H1 (cell line): ENCODE measurements around the gene SOX12. TPM values are rescaled to one million over a fixed set of nuclear protein-coding genes. Genes with fewer than 3 reads are reported as not detected.
A peak's percentile ranks its signal among the peaks of the same experiment; 100 is the strongest.

Experiments
- CTCF ChIA-PET: fragments of 300-600 bp; sonication (Branson Sonifier 250); formaldehyde crosslinking; loops from one replicate; lab custom pipeline; 2021; ENCODE audit not compliant: partially characterized antibody; lab: Charles Lee
- POLR2A ChIA-PET: fragments of 300-600 bp; sonication (Branson Sonifier 250); formaldehyde crosslinking; loops from one replicate; lab custom pipeline; 2021; ENCODE audit warnings: inconsistent platforms; ENCODE audit not compliant: partially characterized antibody; lab: Charles Lee
- DNase-seq, 2 experiments: peaks; one replicate each; pipeline versions ENCODE4 v3.0.0 to v3.0.0-alpha.2; 2010 to 2022; ENCODE audit warnings: low spot score in 2 of 2, low read depth in 1 of 2, mixed read lengths in 1 of 2
- FAIRE-seq: peaks from 2 replicates; lab custom pipeline; 2011; peaks lifted over from hg19 to GRCh38; lab: Jason Lieb, UNC
- H2AFZ ChIP-seq: 2 replicates; pipeline ENCODE4 v1.8.1; 2012; ENCODE audit warnings: low read length, inconsistent platforms
- H2AK5ac ChIP-seq: 2 replicates; pipeline ENCODE4 v1.6.1; 2013; ENCODE audit warnings: low read depth, low read length
- H2BK120ac ChIP-seq: replicated peaks from 2 replicates; pipeline ENCODE3; 2013; ENCODE audit warnings: low read depth, low read length, inconsistent platforms
- H2BK12ac ChIP-seq: 2 replicates; pipeline ENCODE4 v1.6.1; 2013; ENCODE audit warnings: low read depth, low read length
- H2BK15ac ChIP-seq: 2 replicates; pipeline ENCODE4 v1.6.1; 2013; ENCODE audit warnings: low read length
- H2BK20ac ChIP-seq: 2 replicates; pipeline ENCODE4 v1.6.1; 2013; ENCODE audit warnings: low read length
- H2BK5ac ChIP-seq: 2 replicates; pipeline ENCODE4 v1.6.1; 2013; ENCODE audit warnings: low read depth, low read length
- H3K14ac ChIP-seq: 2 replicates; pipeline ENCODE4 v1.6.1; 2013; ENCODE audit warnings: inconsistent platforms; ENCODE audit not compliant: insufficient read length
- H3K18ac ChIP-seq: 2 replicates; pipeline ENCODE4 v1.6.1; 2013; ENCODE audit warnings: low read length; ENCODE audit errors: extremely low read depth
- H3K23ac ChIP-seq: 2 replicates; pipeline ENCODE4 v1.6.1; 2013; ENCODE audit warnings: inconsistent platforms; ENCODE audit not compliant: insufficient read length
- H3K23me2 ChIP-seq: 2 replicates; pipeline ENCODE4 v1.6.1; 2013; ENCODE audit warnings: low read depth, low read length
- H3K27ac ChIP-seq: 2 replicates; pipeline ENCODE4 v1.6.1; 2011; ENCODE audit warnings: low read depth, low read length, inconsistent platforms
- H3K27me3 ChIP-seq, 4 experiments: replicated peaks in 1 of 4; 1 replicate in 1 of 4; 2 replicates in 3 of 4; pipeline versions ENCODE4 v1.6.1 to v1.8.1; 2011 to 2013; ENCODE audit warnings: low read length in 3 of 4, mild to moderate bottlenecking in 3 of 4, inconsistent platforms in 2 of 4, mixed read lengths in 2 of 4, moderate library complexity in 1 of 4; ENCODE audit not compliant: control insufficient read depth in 3 of 4, insufficient read depth in 3 of 4; ENCODE audit errors: extremely low read depth in 1 of 4
- H3K36me3 ChIP-seq, 4 experiments: 2 replicates each; pipeline versions ENCODE4 v1.6.1 to v1.8.1; 2011 to 2013; ENCODE audit warnings: mild to moderate bottlenecking in 4 of 4, low read length in 3 of 4, moderate library complexity in 2 of 4, control low read depth in 1 of 4, inconsistent platforms in 1 of 4; ENCODE audit not compliant: insufficient read depth in 4 of 4, control insufficient read depth in 2 of 4
- H3K4ac ChIP-seq: replicated peaks from 2 replicates; pipeline ENCODE3; 2013; ENCODE audit warnings: low read length, low read depth, mixed read lengths, inconsistent platforms; ENCODE audit not compliant: insufficient read length
- H3K4me1 ChIP-seq, 4 experiments: replicated peaks in 1 of 4; 1 replicate in 1 of 4; 2 replicates in 3 of 4; pipeline versions ENCODE4 v1.6.1 to v1.8.1; 2011 to 2013; ENCODE audit warnings: low read length in 3 of 4, inconsistent platforms in 2 of 4, mixed read lengths in 1 of 4; ENCODE audit not compliant: insufficient read depth in 4 of 4, control insufficient read depth in 3 of 4
- H3K4me2 ChIP-seq, 2 experiments: 2 replicates each; pipeline versions ENCODE4 v1.6.1 to v1.8.1; 2011 to 2013; ENCODE audit warnings: low read depth in 2 of 2, low read length in 2 of 2, control low read depth in 1 of 2, inconsistent platforms in 1 of 2, mild to moderate bottlenecking in 1 of 2; ENCODE audit not compliant: insufficient read depth in 1 of 2
- H3K4me3 ChIP-seq, 4 experiments: fragments of 200-600, 300-600 bp in 1 of 4; sonication (generic), shearing (Covaris generic), sonication (Bioruptor Twin) in 1 of 4; 2 replicates each; pipeline versions ENCODE4 v1.5.1 to v1.8.1; 2011 to 2016; ENCODE audit warnings: low read length in 4 of 4, low read depth in 3 of 4, control low read depth in 2 of 4, inconsistent platforms in 2 of 4, mild to moderate bottlenecking in 2 of 4, mixed read lengths in 1 of 4, moderate library complexity in 1 of 4; ENCODE audit not compliant: insufficient read depth in 2 of 4; ENCODE audit errors: extremely low read depth in 1 of 4
- H3K56ac ChIP-seq: replicated peaks from 2 replicates; pipeline ENCODE3; 2013; ENCODE audit warnings: low read depth, mild to moderate bottlenecking, mixed read lengths, low read length, inconsistent platforms; ENCODE audit not compliant: insufficient read length
- H3K79me1 ChIP-seq: 2 replicates; pipeline ENCODE4 v1.6.1; 2013; ENCODE audit warnings: low read depth, low read length, control low read depth
- H3K79me2 ChIP-seq, 2 experiments: 2 replicates each; pipeline versions ENCODE4 v1.6.1 to v1.8.1; 2012 to 2013; ENCODE audit warnings: low read length in 2 of 2, mild to moderate bottlenecking in 2 of 2, inconsistent platforms in 1 of 2; ENCODE audit not compliant: insufficient read depth in 2 of 2, control insufficient read depth in 1 of 2
- H3K9ac ChIP-seq, 4 experiments: replicated peaks in 1 of 4; 1 replicate in 1 of 4; 2 replicates in 3 of 4; pipeline versions ENCODE4 v1.6.1 to v1.8.1; 2011 to 2013; ENCODE audit warnings: low read depth in 3 of 4, low read length in 3 of 4, control low read depth in 2 of 4, mild to moderate bottlenecking in 2 of 4, moderate library complexity in 2 of 4, inconsistent platforms in 1 of 4; ENCODE audit errors: extremely low read depth in 1 of 4
- H3K9me3 ChIP-seq, 2 experiments: 2 replicates each; pipeline versions ENCODE4 v1.6.1 to v1.8.1; 2012 to 2013; ENCODE audit warnings: mild to moderate bottlenecking in 2 of 2, moderate library complexity in 2 of 2, control low read depth in 1 of 2, inconsistent platforms in 1 of 2, low read depth in 1 of 2, low read length in 1 of 2, mixed read lengths in 1 of 2; ENCODE audit not compliant: insufficient read depth in 2 of 2
- H4K20me1 ChIP-seq, 2 experiments: replicated peaks in 1 of 2; 2 replicates each; pipeline versions ENCODE3 to v1.8.1; 2011 to 2013; ENCODE audit warnings: inconsistent platforms in 2 of 2, low read length in 2 of 2, mild to moderate bottlenecking in 1 of 2; ENCODE audit not compliant: insufficient read depth in 2 of 2, control insufficient read depth in 1 of 2
- H4K5ac ChIP-seq: 2 replicates; pipeline ENCODE4 v1.6.1; 2013; ENCODE audit warnings: low read length, low read depth, mixed read lengths, inconsistent platforms; ENCODE audit not compliant: insufficient read length
- H4K8ac ChIP-seq: 2 replicates; pipeline ENCODE4 v1.8.0; 2013; ENCODE audit warnings: mild to moderate bottlenecking, moderate library complexity, low read length, inconsistent platforms; ENCODE audit not compliant: insufficient read depth; ENCODE audit errors: extremely low read depth
- H4K91ac ChIP-seq: replicated peaks from 2 replicates; pipeline ENCODE3; 2013; ENCODE audit warnings: low read length, mixed read lengths, inconsistent platforms; ENCODE audit not compliant: insufficient read length
- CHD1 ChIP-seq: IDR thresholded peaks from 2 replicates; pipeline ENCODE4 v1.6.1; 2012; ENCODE audit warnings: low read depth, low read length, improper control_type of control experiment
- CTBP2 ChIP-seq: IDR thresholded peaks from 2 replicates; pipeline ENCODE4 v1.7.0; 2011; ENCODE audit warnings: borderline replicate concordance, mild to moderate bottlenecking, moderate library complexity, mixed read lengths, low read length; ENCODE audit not compliant: insufficient read depth, insufficient read length
- EGR1 ChIP-seq: IDR thresholded peaks from 2 replicates; pipeline ENCODE4 v1.6.1; 2011; ENCODE audit warnings: low read depth, low read length, borderline replicate concordance
- EP300 ChIP-seq, 2 experiments: IDR thresholded peaks; 1 replicate in 1 of 2; 2 replicates in 1 of 2; pipeline ENCODE4 v1.6.1; 2011 to 2012; ENCODE audit warnings: low read depth in 2 of 2, low read length in 2 of 2, mild to moderate bottlenecking in 2 of 2, borderline replicate concordance in 1 of 2, inconsistent platforms in 1 of 2, moderate library complexity in 1 of 2
- FOSL1 ChIP-seq: IDR thresholded peaks from 2 replicates; pipeline ENCODE4 v1.6.1; 2011; ENCODE audit warnings: mild to moderate bottlenecking, low read depth, low read length, moderate library complexity; ENCODE audit not compliant: insufficient read depth
- GTF2F1 ChIP-seq: IDR thresholded peaks from 2 replicates; pipeline ENCODE4 v1.6.1; 2012; ENCODE audit warnings: low read depth, low read length, improper control_type of control experiment, borderline replicate concordance
- KDM5A ChIP-seq: fragments of 200-600 bp; IDR thresholded peaks from 2 replicates; pipeline ENCODE4 v1.7.1; 2012; ENCODE audit warnings: mild to moderate bottlenecking, low read length, inconsistent platforms, mixed read lengths
- POLR2A ChIP-seq, 2 experiments: IDR thresholded peaks; 1 replicate in 1 of 2; 2 replicates in 1 of 2; pipeline ENCODE4 v1.6.1; 2011; ENCODE audit warnings: low read depth in 2 of 2, low read length in 2 of 2, mild to moderate bottlenecking in 2 of 2; ENCODE audit errors: control extremely low read depth in 1 of 2
- POLR2AphosphoS5 ChIP-seq: IDR thresholded peaks from 2 replicates; pipeline ENCODE4 v1.6.1; 2011; ENCODE audit warnings: low read depth, low read length
- SAP30 ChIP-seq: fragments of 300-600 bp; sonication (generic); IDR thresholded peaks from 2 replicates; pipeline ENCODE4 v1.7.1; 2012; ENCODE audit warnings: low read length, moderate library complexity, mild to moderate bottlenecking, inconsistent platforms; ENCODE audit not compliant: insufficient read depth, insufficient replicate concordance
- WGBS, 2 experiments: shearing (Covaris generic) in 1 of 2; methylation state at CpG; one replicate each; pipeline versions ENCODE4 v1.1.6 to v1.1.7; 2013 to 2015; ENCODE audit warnings: low lambda C conversion rate in 2 of 2, mixed read lengths in 2 of 2, inconsistent platforms in 1 of 2, low coverage in 1 of 2, missing lambda C conversion rate in 1 of 2; ENCODE audit not compliant: insufficient replicate concordance in 2 of 2, insufficient coverage in 1 of 2, insufficient read length in 1 of 2; ENCODE audit errors: extremely low coverage in 1 of 2, missing lambda C conversion rate in 1 of 2; 5-methylcytosine and 5-hydroxymethylcytosine counted together
- polyA plus RNA-seq, 7 experiments: library from polyadenylated mRNA; depleted of rRNA in 3 of 7; stranded (reverse) in 5 of 7; unstranded in 2 of 7; fragments of >200 nt in 5 of 7; fragments of 200-250 nt in 2 of 7; gene quantifications; 1 replicate in 5 of 7; 2 replicates in 1 of 7; 4 replicates in 1 of 7; pipeline versions ENCODE4 v1.2.1 to v1.2.3, GENCODE V29; 2011 to 2013; ENCODE audit warnings: missing spikeins in 2 of 7, mixed read lengths in 2 of 7
- total RNA-seq: library from RNA; stranded (reverse); fragmentation: NEBNext Ultra II Directional; extraction: Animal tissue kit (Norgen Biotek cat#: 25700); gene quantifications from 2 replicates; pipeline ENCODE4 v1.2.1, GENCODE V29; 2021

Gene SOX12
- total and polyA plus RNA-seq, 2 of the 8 experiments (the other 6 are each of a cell fraction or from before 2014, with no cell fraction given): 6.4 to 63.0 TPM

GRCh38 chr20:297925-298775 lies 27.2 kb upstream of the SOX12 start:
- Histone ChIP-seq H4K5ac (peak overlapping the region; percentile 17), H2AK5ac (no peak overlapping the region; the same call in 1 of the 2 replicates), H3K23ac (no peak overlapping the region), H2BK5ac (peak overlapping the region; percentile 53), H3K23me2 (peaks cover 17% of the 10 kb centered on the region), H2BK20ac (no peak overlapping the region), H4K20me1 (peaks cover 6 to 11% of the 10 kb centered on the region in 2 experiments), H4K91ac (peak overlapping the region; percentile 50), H3K9me3 (no peaks in the 10 kb centered on the region; a peak in 1 of 4 replicates), H3K4me3 (peak overlapping the region; percentile 69 to 99 (median 96)), H3K27ac (peak overlapping the region; percentile 90), H3K4me2 (peak overlapping the region; percentile 81 to 94), H3K14ac (no peak overlapping the region), H3K4me1 (peaks cover 14 to 30% (median 18%) of the 10 kb centered on the region in 4 experiments), H3K18ac (peak overlapping the region; percentile 19), H3K9ac (peak overlapping the region; percentile 78 to 95 (median 92)), H2BK12ac (peak overlapping the region; percentile 69; the same call in 1 of the 2 replicates), H4K8ac (peak overlapping the region; percentile 95), H3K4ac (peak overlapping the region; percentile 63), H3K36me3 (no peaks in the 10 kb centered on the region), H3K56ac (peak overlapping the region; percentile 71), H3K79me2 (peaks cover 11 to 35% of the 10 kb centered on the region in 2 experiments; a peak in 3 of 4 replicates), H3K27me3 (peaks cover 0 to 7% (median 2%) of the 10 kb centered on the region in 4 experiments; a peak in 3 of 7 replicates), H3K79me1 (peaks cover 3% of the 10 kb centered on the region; the same call in 1 of the 2 replicates), H2AFZ (no peak overlapping the region), H2BK15ac (peak overlapping the region; percentile 65; the same call in 1 of the 2 replicates), H2BK120ac (peak overlapping the region; percentile 49)
- 1% methylated on average over 58 of the region's 75 CpGs; no CpG with 5 or more reads in 1 of the 2 experiments for WGBS, 2 experiments
- CTCF ChIA-PET: interaction anchor here (3.4 to 7.8 kb wide), 5 partner anchors 12 to 32 kb away, joined by 17 to 36 read pairs (median 26); partner anchors contain the start of gene SOX12
- POLR2A ChIA-PET: interaction anchor here (1.0 to 9.4 kb wide), 7 partner anchors 12 to 1531 kb away, joined by 3 to 85 read pairs (median 5); partner anchors contain the start of gene NRSN2
- DNase-seq (peak in 1 of 2 experiments; percentile 65), FAIRE-seq (no peak)
- TF ChIP-seq CTBP2: no peak
- TF ChIP-seq POLR2A (IDR thresholded peaks at IDR 0.05; ENCODE audit: control extremely low read depth in 1 of 2, low read depth in 2 of 2, low read length in 2 of 2): peak in 1 of 2 experiments; percentile 48; a peak in 2 of 3 replicates
- TF ChIP-seq POLR2AphosphoS5: peak; percentile 61; the same call in 1 of the 2 replicates
- no peak for TF ChIP-seq GTF2F1
- no peak; a peak in 1 of 3 replicates for TF ChIP-seq EP300 (IDR thresholded peaks at IDR 0.05; ENCODE audit: borderline replicate concordance in 1 of 2, low read depth in 2 of 2, low read length in 2 of 2)
- no peak for TF ChIP-seq SAP30
- no peak for TF ChIP-seq FOSL1
- TF ChIP-seq CHD1: 0 out of 2 replicates have a peak, but pooled peaks have one; percentile 14
- TF ChIP-seq KDM5A: no peak
- no peak for TF ChIP-seq EGR1
